ENCODE measurements around the gene SPAM1. TPM values are rescaled to one million over a fixed set of nuclear protein-coding genes. Genes with fewer than 3 reads are reported as not detected.
"Not testable (repeated sequence)": the region's sequence is repeated elsewhere in the genome, so short reads cannot be mapped to it uniquely, and the experiment has no call there.

SPAM1 gene
- polyA plus RNA-seq (2013) = not detected

GRCh38 chr7:123924941-123925340, at the start of gene SPAM1:
SPAM1 (plus strand) TSS chr7:123925241; CDS start chr7:123953571, 28,330 bp downstream.
- Histone ChIP-seq H3K9me3 (ENCODE audit: control extremely low read depth in 1 of 5, control insufficient read depth in 4 of 5, insufficient read depth in 2 of 5, low read depth in 1 of 5, low read length in 4 of 5) (no peaks in the 10 kb centered on the region), H3K27me3 (replicated peaks in 2 of 5; ENCODE audit: control insufficient read depth in 4 of 5, insufficient read depth in 5 of 5, low read length in 4 of 5) (no peaks in the 10 kb centered on the region), H3K4me1 (ENCODE audit: control extremely low read depth in 1 of 4, control insufficient read depth in 4 of 4, insufficient read depth in 4 of 4, low read length in 3 of 4) (no peaks in the 10 kb centered on the region), H3K4me3 (ENCODE audit: control insufficient read depth in 1 of 7, extremely low read depth in 1 of 7, insufficient read depth in 4 of 7, low read depth in 2 of 7, low read length in 6 of 7) (no peak within 1 kb of the TSS), H3K27ac (ENCODE audit: insufficient read depth in 1 of 2, low read depth in 1 of 2, low read length in 2 of 2, poor library complexity in 1 of 2, severe bottlenecking in 2 of 2) (no peak within 1 kb of the TSS), H3K36me3 (ENCODE audit: control insufficient read depth in 4 of 4, insufficient read depth in 4 of 4, low read length in 3 of 4) (no peaks in the 10 kb centered on the region)
- CTCF ChIA-PET = no interaction called here
- POLR2A ChIA-PET = no interaction called here
- no peak for DNase-seq

- Histone ChIP-seq H3K9me3 (ENCODE audit: control extremely low read depth in 1 of 5, control insufficient read depth in 4 of 5, insufficient read depth in 2 of 5, low read depth in 1 of 5, low read length in 4 of 5) (no peaks in the 10 kb centered on the region), H3K27me3 (replicated peaks in 2 of 5; ENCODE audit: control insufficient read depth in 4 of 5, insufficient read depth in 5 of 5, low read length in 4 of 5) (peaks cover 0 to 5% (median 2%) of the 10 kb centered on the region in 5 experiments), H3K27ac (ENCODE audit: insufficient read depth in 1 of 2, low read depth in 1 of 2, low read length in 2 of 2, poor library complexity in 1 of 2, severe bottlenecking in 2 of 2) (no peak overlapping the region), H3K4me1 (ENCODE audit: control extremely low read depth in 1 of 4, control insufficient read depth in 4 of 4, insufficient read depth in 4 of 4, low read length in 3 of 4) (no peaks in the 10 kb centered on the region), H3K4me3 (ENCODE audit: control insufficient read depth in 1 of 7, extremely low read depth in 1 of 7, insufficient read depth in 4 of 7, low read depth in 2 of 7, low read length in 6 of 7) (no peak overlapping the region), H3K36me3 (ENCODE audit: control insufficient read depth in 4 of 4, insufficient read depth in 4 of 4, low read length in 3 of 4) (no peaks in the 10 kb centered on the region)
- POLR2A ChIA-PET = no interaction called here
- no peak for DNase-seq
- 81% methylated on average over 5 of the region's 7 CpGs for WGBS (ENCODE audit: insufficient coverage)
- CTCF ChIA-PET = interaction anchor here (1.4 kb wide), 1 partner anchor 11 kb away, joined by 3 read pairs; no protein-coding TSS in a partner anchor
Measured at GRCh38 chr7:123876557-123877256, 48.3 kb upstream of the SPAM1 start.

- H3K4me1 ChIP-seq (ENCODE audit: control extremely low read depth in 1 of 4, control insufficient read depth in 4 of 4, insufficient read depth in 4 of 4, low read length in 3 of 4) = no peaks in the 10 kb centered on the region
- H3K27ac ChIP-seq (ENCODE audit: insufficient read depth in 1 of 2, low read depth in 1 of 2, low read length in 2 of 2, poor library complexity in 1 of 2, severe bottlenecking in 2 of 2) = no peak overlapping the region
- H3K27me3 ChIP-seq (replicated peaks in 2 of 5; ENCODE audit: control insufficient read depth in 4 of 5, insufficient read depth in 5 of 5, low read length in 4 of 5) = peaks cover 0 to 3% (median 0%) of the 10 kb centered on the region in 5 experiments
- POLR2A ChIA-PET = no interaction called here
- no peaks in the 10 kb centered on the region for H3K36me3 ChIP-seq (ENCODE audit: control insufficient read depth in 4 of 4, insufficient read depth in 4 of 4, low read length in 3 of 4)
- no peak for DNase-seq
- 93% methylated on average over 2 of the region's 4 CpGs for WGBS (ENCODE audit: insufficient coverage)
- CTCF ChIA-PET = interaction anchor here (0.8 to 0.9 kb wide), 2 partner anchors 11 to 15 kb away, joined by 3 to 4 read pairs; no protein-coding TSS in a partner anchor
- no peak overlapping the region for H3K4me3 ChIP-seq (ENCODE audit: control insufficient read depth in 1 of 7, extremely low read depth in 1 of 7, insufficient read depth in 4 of 7, low read depth in 2 of 7, low read length in 6 of 7)
- H3K9me3 ChIP-seq (ENCODE audit: control extremely low read depth in 1 of 5, control insufficient read depth in 4 of 5, insufficient read depth in 2 of 5, low read depth in 1 of 5, low read length in 4 of 5) = no peaks in the 10 kb centered on the region
Measured at GRCh38 chr7:123879628-123880027, 45.4 kb upstream of the SPAM1 start.

- H3K9me3 ChIP-seq (ENCODE audit: control extremely low read depth in 1 of 5, control insufficient read depth in 4 of 5, insufficient read depth in 2 of 5, low read depth in 1 of 5, low read length in 4 of 5) = no peaks in the 10 kb centered on the region
- ChIA-PET POLR2A (no interaction called here), CTCF (interaction anchor here (1.7 kb wide), 1 partner anchor 9 kb away, joined by 6 read pairs; no protein-coding TSS in a partner anchor)
- H3K36me3 ChIP-seq (ENCODE audit: control insufficient read depth in 4 of 4, insufficient read depth in 4 of 4, low read length in 3 of 4) = no peaks in the 10 kb centered on the region
- no peaks in the 10 kb centered on the region for H3K4me1 ChIP-seq (ENCODE audit: control extremely low read depth in 1 of 4, control insufficient read depth in 4 of 4, insufficient read depth in 4 of 4, low read length in 3 of 4)
- no CpG with 5 or more reads among the region's 2 CpGs for WGBS (ENCODE audit: insufficient coverage)
- no peak for DNase-seq
- peaks cover 0 to 3% (median 0%) of the 10 kb centered on the region in 5 experiments for H3K27me3 ChIP-seq (replicated peaks in 2 of 5; ENCODE audit: control insufficient read depth in 4 of 5, insufficient read depth in 5 of 5, low read length in 4 of 5)
- H3K27ac ChIP-seq (ENCODE audit: insufficient read depth in 1 of 2, low read depth in 1 of 2, low read length in 2 of 2, poor library complexity in 1 of 2, severe bottlenecking in 2 of 2) = no peak overlapping the region
- H3K4me3 ChIP-seq (ENCODE audit: control insufficient read depth in 1 of 7, extremely low read depth in 1 of 7, insufficient read depth in 4 of 7, low read depth in 2 of 7, low read length in 6 of 7) = no peak overlapping the region
Measured at GRCh38 chr7:123881300-123881699, 43.7 kb upstream of the SPAM1 start.

DNA sequence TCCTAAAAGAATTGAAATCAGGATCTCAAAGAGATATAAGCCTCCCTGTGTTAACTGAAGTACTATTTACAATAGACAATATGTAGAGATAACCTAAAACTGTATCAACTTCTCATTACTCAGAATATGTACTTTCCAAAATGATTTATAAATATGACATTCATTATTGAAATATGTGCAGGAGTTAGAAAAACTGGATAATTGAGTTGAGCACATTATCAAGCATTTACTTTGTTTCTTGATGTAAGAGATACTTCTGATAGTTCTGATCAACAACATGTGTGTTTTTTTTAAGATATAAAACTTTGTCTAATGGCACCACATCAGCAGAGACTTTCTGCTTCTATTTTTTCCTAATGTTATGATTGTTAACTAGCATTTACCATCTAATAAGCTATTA, 41.9 kb upstream of the SPAM1 start:
- ChIA-PET POLR2A (no interaction called here), CTCF (no interaction called here)
- no peak for DNase-seq
- Histone ChIP-seq H3K4me1 (ENCODE audit: control extremely low read depth in 1 of 4, control insufficient read depth in 4 of 4, insufficient read depth in 4 of 4, low read length in 3 of 4) (no peaks in the 10 kb centered on the region), H3K9me3 (ENCODE audit: control extremely low read depth in 1 of 5, control insufficient read depth in 4 of 5, insufficient read depth in 2 of 5, low read depth in 1 of 5, low read length in 4 of 5) (no peaks in the 10 kb centered on the region), H3K27ac (ENCODE audit: insufficient read depth in 1 of 2, low read depth in 1 of 2, low read length in 2 of 2, poor library complexity in 1 of 2, severe bottlenecking in 2 of 2) (no peak overlapping the region), H3K36me3 (ENCODE audit: control insufficient read depth in 4 of 4, insufficient read depth in 4 of 4, low read length in 3 of 4) (no peaks in the 10 kb centered on the region), H3K27me3 (replicated peaks in 2 of 5; ENCODE audit: control insufficient read depth in 4 of 5, insufficient read depth in 5 of 5, low read length in 4 of 5) (peaks cover 0 to 3% (median 0%) of the 10 kb centered on the region in 5 experiments), H3K4me3 (ENCODE audit: control insufficient read depth in 1 of 7, extremely low read depth in 1 of 7, insufficient read depth in 4 of 7, low read depth in 2 of 7, low read length in 6 of 7) (no peak overlapping the region)

DNA sequence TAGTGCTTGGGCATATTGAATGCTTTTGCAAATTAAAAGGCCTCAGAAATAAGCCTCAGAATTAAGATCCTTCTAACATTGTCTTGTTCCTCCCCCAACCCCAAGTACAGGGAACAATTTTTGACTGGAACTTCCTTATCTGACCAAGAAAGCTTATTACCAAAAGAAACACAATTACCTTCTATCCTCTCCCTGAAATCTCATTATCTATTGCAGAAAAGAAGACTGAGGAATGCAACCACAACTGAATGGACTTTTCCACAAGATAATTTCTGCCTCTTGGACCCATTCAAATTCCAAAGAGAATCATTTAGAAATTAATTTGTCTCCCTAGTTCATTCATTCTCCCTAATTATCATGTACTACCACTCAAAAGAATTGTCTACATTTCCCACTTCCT, 36.8 kb upstream of the SPAM1 start:
- CTCF ChIA-PET = no interaction called here
- POLR2A ChIA-PET = no interaction called here
- Histone ChIP-seq H3K9me3 (ENCODE audit: control extremely low read depth in 1 of 5, control insufficient read depth in 4 of 5, insufficient read depth in 2 of 5, low read depth in 1 of 5, low read length in 4 of 5) (peaks cover 0 to 8% (median 0%) of the 10 kb centered on the region in 5 experiments), H3K27me3 (replicated peaks in 2 of 5; ENCODE audit: control insufficient read depth in 4 of 5, insufficient read depth in 5 of 5, low read length in 4 of 5) (no peaks in the 10 kb centered on the region), H3K4me3 (ENCODE audit: control insufficient read depth in 1 of 7, extremely low read depth in 1 of 7, insufficient read depth in 4 of 7, low read depth in 2 of 7, low read length in 6 of 7) (no peak overlapping the region), H3K27ac (ENCODE audit: insufficient read depth in 1 of 2, low read depth in 1 of 2, low read length in 2 of 2, poor library complexity in 1 of 2, severe bottlenecking in 2 of 2) (no peak overlapping the region), H3K4me1 (ENCODE audit: control extremely low read depth in 1 of 4, control insufficient read depth in 4 of 4, insufficient read depth in 4 of 4, low read length in 3 of 4) (no peaks in the 10 kb centered on the region), H3K36me3 (ENCODE audit: control insufficient read depth in 4 of 4, insufficient read depth in 4 of 4, low read length in 3 of 4) (no peaks in the 10 kb centered on the region)
- DNase-seq = no peak

GRCh38 chr7:123894753-123895152, 30.3 kb upstream of the SPAM1 start:
- H3K9me3 ChIP-seq (ENCODE audit: control extremely low read depth in 1 of 5, control insufficient read depth in 4 of 5, insufficient read depth in 2 of 5, low read depth in 1 of 5, low read length in 4 of 5); H3K4me3 ChIP-seq (ENCODE audit: control insufficient read depth in 1 of 7, extremely low read depth in 1 of 7, insufficient read depth in 4 of 7, low read depth in 2 of 7, low read length in 6 of 7); CTCF ChIA-PET: not testable (repeated sequence)

More at GRCh38 chr7:123894753-123895152, 30.3 kb upstream of the SPAM1 start:
- DNase-seq; H3K36me3 ChIP-seq (ENCODE audit: control insufficient read depth in 4 of 4, insufficient read depth in 4 of 4, low read length in 3 of 4); H3K4me1 ChIP-seq (ENCODE audit: control extremely low read depth in 1 of 4, control insufficient read depth in 4 of 4, insufficient read depth in 4 of 4, low read length in 3 of 4); POLR2A ChIA-PET; H3K27ac ChIP-seq (ENCODE audit: insufficient read depth in 1 of 2, low read depth in 1 of 2, low read length in 2 of 2, poor library complexity in 1 of 2, severe bottlenecking in 2 of 2); H3K27me3 ChIP-seq (replicated peaks in 2 of 5; ENCODE audit: control insufficient read depth in 4 of 5, insufficient read depth in 5 of 5, low read length in 4 of 5): not testable (repeated sequence)
- 97% methylated on average over 8 of the region's 10 CpGs for WGBS (ENCODE audit: insufficient coverage)
